Measurements from ENCODE around the gene ADISSP. TPM values are rescaled to one million over a fixed set of nuclear protein-coding genes. Genes with fewer than 3 reads are reported as not detected.

The ADISSP gene
- total and polyA plus RNA-seq, 2 donors (not counting 1 experiment from before 2014, with no cell fraction given) = 18.4 to 28.8 TPM

GRCh38 chr20:3784863-3785239 is 17.3 kb upstream of the ADISSP start:
- no peak overlapping the region for H3K9ac ChIP-seq (ENCODE audit: low read length)
- H3K9me3 ChIP-seq (ENCODE audit: control extremely low read depth in 1 of 3, control insufficient read depth in 2 of 3, insufficient read depth in 1 of 3, low read length in 2 of 3) = peaks cover 0 to 3% (median 0%) of the 10 kb centered on the region in 3 donors
- H3K4me3 ChIP-seq (ENCODE audit: control extremely low read depth in 1 of 5, extremely low read depth in 1 of 5, insufficient read depth in 1 of 5, low read depth in 2 of 5, low read length in 4 of 5) = no peak overlapping the region
- Mint-ChIP-seq H3K27ac (no peak overlapping the region), H3K4me1 (peaks cover 44% of the 10 kb centered on the region), H3K4me3 (peak overlapping the region; percentile 64), H3K27me3 (no peaks in the 10 kb centered on the region), H3K9me3 (ENCODE audit: insufficient read depth) (no peaks in the 10 kb centered on the region)
- H3K79me2 ChIP-seq (ENCODE audit: control insufficient read depth, insufficient read depth, low read length) = no peaks in the 10 kb centered on the region
- H2AFZ ChIP-seq (ENCODE audit: insufficient read depth, low read depth, low read length, poor library complexity, severe bottlenecking) = no peak overlapping the region
- POLR2A ChIA-PET = interaction anchor here (3.2 kb wide), 1 partner anchor 17 kb away, joined by 17 read pairs; the partner anchor contains the start of gene ADISSP
- H3K4me2 ChIP-seq (replicated peaks; ENCODE audit: low read depth, low read length, poor library complexity, severe bottlenecking) = peak overlapping the region; percentile 79
- intact Hi-C loops (cut with micrococcal nuclease) = no loop called here
- 97% methylated on average over 5 of the region's 6 CpGs for WGBS (ENCODE audit: insufficient coverage)
- DNase-seq = peak; percentile 27
- no peaks in the 10 kb centered on the region for H3K27me3 ChIP-seq (replicated peaks in 1 of 4; ENCODE audit: control extremely low read depth in 1 of 4, control insufficient read depth in 3 of 4, insufficient read depth in 4 of 4, low read length in 3 of 4)
- H4K20me1 ChIP-seq (ENCODE audit: control insufficient read depth, insufficient read depth, low read length, poor library complexity, severe bottlenecking) = peaks cover 23% of the 10 kb centered on the region
- no peak overlapping the region for H3K27ac ChIP-seq (ENCODE audit: low read length in 2 of 2)
- CTCF ChIA-PET = interaction anchor here (3.3 to 6.4 kb wide), 2 partner anchors 17 to 35 kb away, joined by 19 to 84 read pairs; partner anchors contain the start of genes ADISSP and AP5S1
- peaks cover 17 to 30% of the 10 kb centered on the region in 2 donors for H3K4me1 ChIP-seq (ENCODE audit: control insufficient read depth in 2 of 2, insufficient read depth in 2 of 2, low read length in 2 of 2)
- TF ChIP-seq CTCF (IDR thresholded peaks at IDR 0.05) (no peak), EZH2 (IDR thresholded peaks at IDR 0.05; ENCODE audit: borderline replicate concordance, insufficient read depth, low read depth, low read length, poor library complexity, severe bottlenecking) (no peak)
- no peak for ATAC-seq (ENCODE audit: low read depth)
- H3K36me3 ChIP-seq (replicated peaks in 1 of 2; ENCODE audit: control extremely low read depth in 1 of 2, control insufficient read depth in 1 of 2, extremely low read depth in 1 of 2, insufficient read depth in 2 of 2, low read length in 1 of 2) = peaks cover 0 to 2% of the 10 kb centered on the region in 2 experiments

- ChIA-PET CTCF (interaction anchor here (3.3 to 6.4 kb wide), 2 partner anchors 16 to 36 kb away, joined by 19 to 84 read pairs; partner anchors contain the start of genes ADISSP and AP5S1), POLR2A (interaction anchor here (0.5 to 3.2 kb wide), 2 partner anchors 16 to 35 kb away, joined by 4 to 17 read pairs; partner anchors contain the start of gene ADISSP)
- Mint-ChIP-seq H3K4me1 (peaks cover 50% of the 10 kb centered on the region), H3K27ac (peak overlapping the region; percentile 41), H3K9me3 (ENCODE audit: insufficient read depth) (no peaks in the 10 kb centered on the region), H3K27me3 (no peaks in the 10 kb centered on the region), H3K4me3 (peak overlapping the region; percentile 64)
- Histone ChIP-seq H3K27ac (ENCODE audit: low read length in 2 of 2) (no peak overlapping the region), H3K4me2 (replicated peaks; ENCODE audit: low read depth, low read length, poor library complexity, severe bottlenecking) (no peak overlapping the region), H3K4me3 (ENCODE audit: control extremely low read depth in 1 of 5, extremely low read depth in 1 of 5, insufficient read depth in 1 of 5, low read depth in 2 of 5, low read length in 4 of 5) (no peak overlapping the region), H3K36me3 (replicated peaks in 1 of 2; ENCODE audit: control extremely low read depth in 1 of 2, control insufficient read depth in 1 of 2, extremely low read depth in 1 of 2, insufficient read depth in 2 of 2, low read length in 1 of 2) (peaks cover 0 to 2% of the 10 kb centered on the region in 2 experiments), H3K79me2 (ENCODE audit: control insufficient read depth, insufficient read depth, low read length) (no peaks in the 10 kb centered on the region), H3K9ac (ENCODE audit: low read length) (no peak overlapping the region), H4K20me1 (ENCODE audit: control insufficient read depth, insufficient read depth, low read length, poor library complexity, severe bottlenecking) (peaks cover 23% of the 10 kb centered on the region), H2AFZ (ENCODE audit: insufficient read depth, low read depth, low read length, poor library complexity, severe bottlenecking) (no peak overlapping the region), H3K9me3 (ENCODE audit: control extremely low read depth in 1 of 3, control insufficient read depth in 2 of 3, insufficient read depth in 1 of 3, low read length in 2 of 3) (peaks cover 0 to 3% (median 0%) of the 10 kb centered on the region in 3 donors), H3K27me3 (replicated peaks in 1 of 4; ENCODE audit: control extremely low read depth in 1 of 4, control insufficient read depth in 3 of 4, insufficient read depth in 4 of 4, low read length in 3 of 4) (peaks cover 0 to 3% (median under 1%) of the 10 kb centered on the region in 4 experiments), H3K4me1 (ENCODE audit: control insufficient read depth in 2 of 2, insufficient read depth in 2 of 2, low read length in 2 of 2) (peaks cover 20 to 31% of the 10 kb centered on the region in 2 donors)
- ATAC-seq (ENCODE audit: low read depth) = no peak
- no peak for DNase-seq
- intact Hi-C loops (cut with micrococcal nuclease) = no loop called here
- no peak for TF ChIP-seq EZH2 (IDR thresholded peaks at IDR 0.05; ENCODE audit: borderline replicate concordance, insufficient read depth, low read depth, low read length, poor library complexity, severe bottlenecking)
- TF ChIP-seq CTCF (IDR thresholded peaks at IDR 0.05) = no peak
- 90% methylated on average over 17 of the region's 17 CpGs for WGBS (ENCODE audit: insufficient coverage)
These were observed 16.8 kb upstream of the ADISSP start for GRCh38 chr20:3784216-3784853.

Measured in B cell (primary cell).